ES-I3 (cell line): ENCODE measurements around the gene IRF4.

ENCODE experiments used
- H3K36me3 ChIP-seq: 2 replicates; pipeline ENCODE4 v1.6.1; 2013; ENCODE audit warnings: mild to moderate bottlenecking, low read length, control low read depth, moderate library complexity; ENCODE audit not compliant: insufficient read depth
- H3K4me1 ChIP-seq: 2 replicates; pipeline ENCODE4 v1.6.1; 2013; ENCODE audit warnings: mild to moderate bottlenecking, control low read depth, low read length; ENCODE audit not compliant: insufficient read depth
- H3K9ac ChIP-seq: 2 replicates; pipeline ENCODE4 v1.6.1; 2013; ENCODE audit warnings: low read depth, mild to moderate bottlenecking, low read length, moderate library complexity
- H3K9me3 ChIP-seq: 2 replicates; pipeline ENCODE4 v1.6.1; 2013; ENCODE audit warnings: mild to moderate bottlenecking, low read length, moderate library complexity; ENCODE audit not compliant: control insufficient read depth, insufficient read depth

The IRF4 gene

DNA sequence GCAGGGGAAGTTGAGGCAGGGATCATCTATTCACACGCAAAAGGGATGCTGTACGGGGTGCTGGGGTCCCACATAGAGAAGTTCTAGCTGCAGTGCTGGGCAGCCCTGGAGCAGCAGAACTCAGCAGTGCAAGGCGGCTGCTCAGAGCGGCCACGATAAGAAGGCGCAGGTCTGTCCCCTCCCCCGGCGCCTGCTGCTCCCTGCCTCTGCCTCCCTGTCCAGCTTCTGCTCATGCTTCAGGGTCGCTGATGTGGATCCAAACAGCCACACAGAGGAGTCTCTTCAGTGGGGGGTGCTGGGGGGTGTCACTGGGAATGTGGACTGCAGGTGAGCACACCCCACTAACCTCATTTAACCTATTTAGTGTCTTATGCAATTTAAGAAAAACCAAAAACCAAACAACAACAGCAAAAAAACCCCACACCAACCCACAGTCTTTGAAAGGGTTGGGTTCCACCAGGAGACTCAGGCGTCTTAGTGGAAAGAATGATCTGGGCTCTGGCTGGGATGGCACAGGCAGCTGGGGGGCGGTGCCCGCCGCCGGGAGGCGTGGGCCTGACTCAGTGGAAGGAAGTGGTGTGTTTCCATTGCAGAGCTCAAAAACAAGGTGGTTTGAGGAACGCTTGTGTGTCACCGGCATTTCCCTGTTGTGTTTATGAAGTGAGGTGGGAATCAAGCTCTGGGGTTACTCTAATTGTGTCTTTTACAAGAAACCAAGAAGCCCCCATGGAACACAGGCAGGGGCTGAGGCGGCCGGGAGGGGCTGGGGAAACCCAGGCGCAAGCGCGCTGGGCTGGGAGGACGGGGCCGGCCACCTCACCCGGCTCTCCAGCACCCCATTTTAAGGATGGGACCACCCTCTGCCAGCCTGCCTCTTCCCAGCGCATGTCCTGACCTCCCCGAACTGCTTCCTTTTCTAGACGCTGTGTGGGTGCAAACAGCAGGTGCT lies 55.1 kb downstream of the IRF4 start:
- H3K4me1 ChIP-seq, result no peaks in the 10 kb centered on the region
- H3K36me3 ChIP-seq, result no peaks in the 10 kb centered on the region

DNA sequence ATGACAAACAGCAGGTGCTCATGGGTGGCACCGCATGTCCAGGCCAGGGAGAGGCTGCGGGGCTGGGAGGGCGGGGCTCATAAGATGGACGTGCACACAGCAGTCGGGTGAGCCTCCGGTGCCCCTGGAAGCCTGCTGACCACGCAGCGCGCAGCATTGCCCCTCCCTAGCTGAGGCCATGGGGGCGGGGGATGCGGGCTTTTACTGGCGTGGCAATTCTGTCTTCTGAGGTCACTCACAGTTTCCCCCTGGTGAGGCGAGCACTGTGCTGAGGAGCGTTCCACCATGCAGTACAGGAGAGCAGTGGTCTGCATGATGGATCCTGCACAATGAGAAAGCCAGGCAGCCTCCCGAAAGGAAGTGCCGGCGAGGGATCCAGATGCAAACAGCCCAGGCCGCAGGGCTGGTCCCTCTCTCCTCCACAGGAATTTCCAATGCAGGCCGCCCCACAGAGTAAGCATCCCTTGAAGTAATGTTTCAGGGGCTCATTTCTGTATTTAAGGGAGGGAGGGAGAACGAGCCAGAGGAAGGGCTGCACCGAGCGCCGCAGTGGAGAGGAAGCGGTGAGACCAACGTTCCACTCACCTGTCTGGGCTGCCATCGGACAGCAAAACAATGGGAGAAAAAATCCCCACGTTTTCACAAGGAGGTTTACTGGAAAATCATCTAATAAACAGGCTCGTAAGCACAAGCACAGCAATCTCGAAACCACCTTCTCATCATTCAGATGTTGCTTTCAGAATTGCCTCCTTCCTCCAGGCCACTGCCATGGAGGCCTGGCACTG lies 56.0 kb downstream of the IRF4 start:
- H3K36me3 ChIP-seq, result no peaks in the 10 kb centered on the region
- H3K4me1 ChIP-seq, result no peaks in the 10 kb centered on the region
- H3K9ac ChIP-seq, result no peak overlapping the region
- peaks cover 3% of the 10 kb centered on the region; the same call in 1 of the 2 replicates for H3K9me3 ChIP-seq

More for the DNA sequence above, 55.1 kb downstream of the IRF4 start:
- H3K9ac ChIP-seq, result no peak overlapping the region
- peaks cover 3% of the 10 kb centered on the region; the same call in 1 of the 2 replicates for H3K9me3 ChIP-seq

DNA sequence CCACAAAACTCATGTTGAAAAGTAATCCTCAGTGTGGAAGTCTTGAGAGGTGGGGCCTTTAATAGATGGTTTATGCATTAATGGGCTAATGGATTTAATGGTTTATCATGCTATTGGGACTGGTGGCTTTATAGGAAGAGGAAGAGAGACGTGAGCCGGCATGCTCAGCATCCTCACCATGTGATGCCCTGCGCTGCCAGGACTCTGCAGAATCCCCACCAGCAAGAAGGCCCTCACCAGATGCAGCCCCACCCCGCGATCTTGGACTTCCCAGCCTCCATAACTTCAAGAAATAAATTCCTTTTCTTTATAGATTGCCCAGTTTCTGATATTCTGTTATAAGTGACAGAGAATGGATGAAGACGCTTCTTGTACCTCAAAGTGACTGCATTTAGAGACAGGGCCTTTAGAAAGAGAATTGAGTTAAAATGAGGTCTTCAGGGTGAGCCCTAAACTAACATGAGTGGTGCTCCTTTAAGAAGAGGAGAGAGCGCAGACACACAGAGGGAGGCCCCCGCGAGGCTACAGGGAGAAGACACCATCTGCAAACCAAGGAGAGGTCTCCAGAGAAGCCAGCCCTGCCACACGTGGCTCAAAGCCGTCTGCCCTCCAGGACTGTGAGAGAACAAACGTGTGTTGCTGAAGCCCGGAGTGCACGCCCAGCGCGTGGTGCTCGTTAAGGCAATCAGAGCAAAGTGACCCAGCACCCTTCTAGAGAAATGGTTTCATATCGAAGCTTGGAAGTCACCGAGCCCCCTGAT lies 56.9 kb downstream of the IRF4 start:
- Histone ChIP-seq H3K9ac (no peak overlapping the region), H3K36me3 (no peaks in the 10 kb centered on the region), H3K4me1 (no peaks in the 10 kb centered on the region), H3K9me3 (peaks cover 3% of the 10 kb centered on the region; the same call in 1 of the 2 replicates)

DNA sequence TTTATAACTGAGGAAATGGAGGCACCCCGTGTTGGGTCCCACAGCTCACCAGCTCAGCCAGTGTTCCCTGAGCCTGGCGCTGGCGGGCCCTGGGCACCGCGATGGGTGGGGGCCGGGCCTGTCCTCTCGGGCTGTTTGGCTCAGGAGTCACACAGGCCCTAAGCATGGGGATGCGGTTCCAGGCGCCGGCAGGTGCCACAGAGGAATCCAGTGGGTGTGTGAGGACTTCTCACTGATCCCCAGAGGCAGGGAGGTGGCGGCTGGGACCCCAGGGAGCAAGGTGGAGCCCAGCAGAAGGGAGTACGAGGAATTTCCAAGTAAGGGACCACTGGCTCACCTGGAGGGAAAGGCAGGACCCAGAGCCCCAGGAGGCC lies 57.5 kb downstream of the IRF4 start:
- Histone ChIP-seq H3K9ac (no peak overlapping the region), H3K36me3 (no peaks in the 10 kb centered on the region), H3K4me1 (no peaks in the 10 kb centered on the region), H3K9me3 (peaks cover 3% of the 10 kb centered on the region; the same call in 1 of the 2 replicates)

DNA sequence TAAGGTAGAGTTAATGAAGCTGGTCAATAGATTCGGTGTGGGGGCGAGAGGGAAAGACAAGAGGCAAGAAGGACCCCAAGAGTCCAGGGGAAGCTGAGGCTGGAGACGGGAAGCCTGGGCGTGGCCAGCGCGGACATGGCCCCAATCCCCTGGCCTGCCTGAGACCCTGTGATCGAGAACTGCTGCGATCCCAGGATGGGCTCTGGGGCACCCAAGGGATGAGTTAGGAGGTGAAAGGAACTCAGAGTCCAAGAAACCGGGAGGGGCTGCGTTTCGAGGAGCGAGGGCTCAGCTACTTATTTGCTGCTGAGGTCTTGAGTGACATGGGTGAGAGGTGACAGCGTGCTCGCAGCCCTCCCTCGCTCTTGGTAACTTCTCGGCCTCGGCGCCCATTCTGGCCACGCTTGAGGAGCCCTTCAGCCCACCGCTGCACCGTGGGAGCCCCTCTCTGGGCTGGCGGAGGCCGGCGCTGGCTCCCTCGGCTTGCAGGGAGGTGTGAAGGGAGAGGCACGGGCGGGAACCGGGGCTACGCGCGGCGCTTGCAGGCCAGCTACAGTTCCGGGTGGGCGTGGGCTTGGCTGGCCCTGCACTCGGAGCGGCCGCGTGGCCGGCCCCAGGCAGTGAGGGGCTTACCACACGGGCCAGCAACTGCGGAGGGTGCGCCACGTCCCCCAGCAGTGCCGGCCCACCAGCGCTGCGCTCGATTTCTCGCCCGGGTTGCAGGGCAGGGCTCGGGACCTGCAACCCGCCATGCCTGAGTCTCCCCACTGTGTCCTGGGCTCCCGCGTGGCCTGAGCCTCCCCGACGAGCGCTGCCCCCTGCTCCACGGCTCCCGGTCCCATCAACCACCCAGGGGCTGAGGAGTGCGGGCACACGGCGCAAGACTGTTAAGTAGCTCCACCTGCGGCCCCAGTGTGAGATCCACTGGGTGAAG lies 58.2 kb downstream of the IRF4 start:
- Histone ChIP-seq H3K36me3 (no peaks in the 10 kb centered on the region), H3K9me3 (peaks cover 3% of the 10 kb centered on the region; the same call in 1 of the 2 replicates), H3K9ac (no peak overlapping the region), H3K4me1 (no peaks in the 10 kb centered on the region)

DNA sequence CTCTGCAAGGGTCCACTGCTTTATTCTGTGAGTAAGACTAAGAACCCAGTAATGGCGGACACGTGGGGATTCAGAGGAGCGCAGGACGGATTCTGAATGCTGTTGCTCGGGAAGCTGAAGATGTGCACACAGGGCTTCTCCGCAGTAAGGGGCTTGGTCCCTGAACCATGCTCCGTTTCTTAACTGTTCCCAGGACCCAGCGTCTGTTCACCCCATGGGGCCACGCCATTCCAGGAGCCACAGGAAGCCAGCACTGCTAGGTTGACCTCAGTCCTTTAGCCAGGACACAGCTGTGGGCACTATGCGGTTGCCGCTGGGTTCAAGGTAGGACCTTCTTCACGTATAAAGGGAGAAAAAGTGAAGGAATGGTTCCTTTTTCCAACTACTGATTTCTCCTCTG lies 59.8 kb downstream of the IRF4 start:
- no peak overlapping the region for H3K9ac ChIP-seq
- peaks cover 3% of the 10 kb centered on the region; the same call in 1 of the 2 replicates for H3K9me3 ChIP-seq
- no peaks in the 10 kb centered on the region for H3K36me3 ChIP-seq
- no peaks in the 10 kb centered on the region for H3K4me1 ChIP-seq

DNA sequence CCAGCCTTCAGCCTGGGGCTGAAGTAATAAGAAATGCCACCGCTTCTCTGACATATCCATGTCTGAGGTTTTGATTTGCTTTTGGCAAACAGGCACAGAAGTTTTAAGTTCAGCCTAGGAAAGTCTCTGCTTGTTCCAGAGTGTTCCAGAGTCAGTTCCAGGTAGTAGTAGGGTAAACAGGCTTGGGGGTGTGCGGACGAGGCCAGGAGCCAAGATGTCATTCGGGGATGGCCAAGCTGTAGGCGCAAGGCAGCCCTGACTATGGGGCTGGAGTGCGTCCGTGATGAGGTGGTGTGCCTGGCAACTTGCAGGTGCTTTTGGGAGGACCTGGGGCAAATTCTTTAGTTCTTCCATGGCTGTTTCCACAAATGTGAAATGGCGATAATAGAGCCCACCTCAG lies 60.3 kb downstream of the IRF4 start:
- Histone ChIP-seq H3K36me3 (no peaks in the 10 kb centered on the region), H3K9me3 (peaks cover 3% of the 10 kb centered on the region; the same call in 1 of the 2 replicates), H3K4me1 (peaks cover 3% of the 10 kb centered on the region; the same call in 1 of the 2 replicates), H3K9ac (no peak overlapping the region)

DNA sequence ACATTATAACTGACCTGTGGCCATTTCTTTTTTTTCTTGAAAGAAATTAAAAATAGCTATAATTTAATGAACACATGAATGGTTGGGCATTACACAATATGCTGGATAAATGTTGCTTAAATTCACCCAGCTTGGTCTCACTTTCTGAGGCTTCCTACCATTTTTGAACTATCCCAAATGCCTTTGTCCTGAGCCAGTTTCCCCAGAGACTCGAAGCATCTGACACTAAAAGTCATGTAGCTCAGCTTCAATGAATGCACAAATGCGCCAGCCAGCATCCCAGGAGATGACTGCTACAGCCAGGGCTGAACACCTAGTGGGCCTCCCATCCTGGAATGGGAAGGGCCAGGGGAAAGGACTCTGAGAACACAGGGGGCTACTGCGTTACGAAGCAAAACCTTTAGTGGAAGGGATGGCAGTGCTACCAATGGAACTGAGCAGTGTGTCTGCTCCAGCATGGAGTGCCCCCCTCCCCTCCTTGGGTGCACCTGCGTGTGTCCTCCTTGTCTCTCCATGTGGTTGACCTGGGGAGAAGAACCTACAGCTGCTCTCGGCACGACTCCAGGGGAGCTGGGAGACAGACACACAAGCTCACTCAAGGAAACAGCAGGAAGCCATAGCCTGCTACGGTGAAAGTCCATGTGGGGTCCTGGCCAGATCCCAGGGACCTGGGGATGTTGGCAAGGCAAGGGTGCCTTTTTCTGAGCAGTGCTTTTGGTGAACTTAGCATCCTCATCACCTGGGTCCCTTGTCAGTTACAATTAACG lies 60.9 kb downstream of the IRF4 start:
- Histone ChIP-seq H3K9ac (no peak overlapping the region), H3K36me3 (no peaks in the 10 kb centered on the region), H3K9me3 (peaks cover 3% of the 10 kb centered on the region; the same call in 1 of the 2 replicates), H3K4me1 (peaks cover 6% of the 10 kb centered on the region; the same call in 1 of the 2 replicates)

DNA sequence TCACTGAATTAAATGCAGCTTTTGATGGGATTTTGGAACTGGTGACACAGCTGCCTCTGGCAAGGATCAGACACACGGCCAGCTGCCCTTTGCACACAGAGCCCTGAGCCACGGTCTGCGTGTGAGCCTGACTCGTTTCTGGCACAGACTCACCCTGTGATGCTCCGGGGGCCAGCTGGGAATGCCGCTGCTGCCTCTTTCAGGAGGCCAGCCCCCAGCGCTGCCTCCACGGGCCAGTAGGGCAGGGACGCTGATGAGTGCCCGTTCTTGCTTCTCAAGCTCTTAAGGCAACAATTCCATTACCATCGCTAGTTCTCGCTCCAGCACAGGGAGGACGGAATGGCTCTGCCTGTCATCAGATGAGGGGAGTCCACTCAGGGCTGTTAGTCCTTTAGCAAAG lies 61.6 kb downstream of the IRF4 start:
- Histone ChIP-seq H3K9me3 (peaks cover 3% of the 10 kb centered on the region), H3K4me1 (peaks cover 6% of the 10 kb centered on the region; the same call in 1 of the 2 replicates), H3K36me3 (no peaks in the 10 kb centered on the region), H3K9ac (no peak overlapping the region)

DNA sequence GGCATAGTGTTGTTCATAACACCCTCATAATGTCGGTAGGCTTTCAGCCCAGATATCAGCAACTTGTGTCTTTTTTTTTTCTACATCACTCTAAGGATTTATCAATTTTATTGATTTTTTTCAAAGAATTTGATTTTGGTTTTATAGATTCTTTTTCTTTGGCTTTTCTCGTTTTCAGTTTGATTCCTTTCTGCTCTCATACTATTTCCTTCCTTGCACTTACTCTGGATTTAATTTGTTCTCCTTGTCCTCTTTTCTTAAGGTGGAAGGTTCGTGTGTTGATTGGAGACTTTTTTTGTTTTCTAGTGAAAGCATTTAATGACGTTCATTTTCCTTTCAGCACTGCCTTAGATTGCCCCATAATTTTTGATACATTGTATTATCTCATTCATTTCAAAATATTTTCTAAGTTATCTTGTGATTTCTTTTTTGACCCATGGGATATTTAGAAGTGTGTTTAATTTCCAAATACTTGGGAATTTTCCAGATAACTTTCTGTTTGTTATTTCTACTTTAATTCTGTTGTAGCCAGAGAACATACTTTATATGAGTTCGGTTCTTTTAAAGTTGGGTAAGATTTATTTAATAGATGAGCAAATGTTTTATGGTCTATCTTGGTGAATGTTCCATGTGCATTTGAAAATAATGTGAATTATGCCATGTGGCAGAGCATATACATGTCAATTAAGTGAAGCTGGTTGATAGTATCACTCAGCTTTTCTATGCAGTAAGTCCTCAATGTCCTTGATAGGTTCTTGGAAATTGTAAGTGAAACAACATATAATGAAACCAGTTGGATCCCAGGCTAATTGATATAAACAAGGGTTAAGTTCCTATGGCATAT lies 62.8 kb downstream of the IRF4 start:
- Histone ChIP-seq H3K4me1 (peaks cover 6% of the 10 kb centered on the region; the same call in 1 of the 2 replicates), H3K36me3 (no peaks in the 10 kb centered on the region), H3K9ac (no peak overlapping the region), H3K9me3 (no peaks in the 10 kb centered on the region; the same call in 1 of the 2 replicates)

DNA sequence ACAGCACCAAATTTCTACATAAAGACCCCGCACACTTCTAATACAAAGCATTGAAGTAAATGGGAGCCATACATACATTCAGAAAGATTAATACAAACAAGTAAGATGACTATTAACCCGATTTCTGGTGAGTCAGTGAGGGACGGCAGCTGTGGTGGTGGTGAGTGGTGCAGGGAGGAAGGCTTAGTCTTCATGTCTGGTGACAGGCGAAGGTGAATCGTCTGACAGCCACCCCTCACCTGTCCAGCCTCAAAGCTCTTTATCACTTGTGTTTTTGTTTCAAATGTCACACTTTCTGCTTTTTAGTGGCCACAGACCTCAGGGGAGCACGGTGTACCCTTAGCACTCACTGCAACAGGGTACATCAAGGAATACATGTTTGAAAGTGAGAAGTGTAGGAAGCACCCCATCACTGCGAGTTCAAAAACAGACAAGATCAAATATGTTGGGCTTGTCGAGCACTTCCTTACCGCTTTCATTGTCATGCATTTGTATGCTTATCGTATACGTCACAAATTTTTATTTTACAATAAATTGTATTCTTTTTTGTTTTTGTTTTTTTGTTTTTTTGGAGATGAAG lies 63.5 kb downstream of the IRF4 start:
- Histone ChIP-seq H3K36me3 (no peaks in the 10 kb centered on the region), H3K4me1 (peaks cover 6% of the 10 kb centered on the region; the same call in 1 of the 2 replicates)

DNA sequence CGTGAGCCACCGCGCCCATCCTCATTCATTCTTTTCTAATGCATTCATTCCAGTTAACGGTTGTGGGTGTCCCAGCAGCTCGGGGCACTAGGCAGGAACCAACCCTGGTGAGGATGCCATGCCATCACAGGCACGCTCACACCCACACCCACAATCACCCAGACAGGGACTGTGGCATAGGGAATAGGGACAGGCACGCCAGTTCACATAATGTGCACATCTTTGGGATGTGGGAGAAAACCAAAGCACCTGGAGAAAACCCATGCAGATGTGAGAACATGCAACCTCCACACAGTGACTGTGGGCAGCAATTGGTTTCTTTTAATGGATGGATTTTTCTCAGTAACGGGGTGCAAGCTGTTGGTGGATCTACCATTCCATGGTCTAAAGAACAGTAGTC lies 64.3 kb downstream of the IRF4 start:
- H3K9me3 ChIP-seq, result no peaks in the 10 kb centered on the region; the same call in 1 of the 2 replicates
- no peak overlapping the region for H3K9ac ChIP-seq
- no peaks in the 10 kb centered on the region for H3K36me3 ChIP-seq
- peaks cover 6% of the 10 kb centered on the region; the same call in 1 of the 2 replicates for H3K4me1 ChIP-seq

More for the DNA sequence above, 63.5 kb downstream of the IRF4 start:
- Histone ChIP-seq H3K9ac (no peak overlapping the region), H3K9me3 (no peaks in the 10 kb centered on the region; the same call in 1 of the 2 replicates)
